Progenitor cell of endocrine pancreas (in vitro differentiated cells): ENCODE data around the gene ABCC11. TPM values are rescaled to one million over a fixed set of nuclear protein-coding genes. Genes with fewer than 3 reads are reported as not detected.

Experiments used
- DNase-seq: peaks from one replicate; pipeline ENCODE4 v3.0.0; 2021; ENCODE audit warnings: low spot score; ENCODE audit not compliant: unreplicated experiment
- H3K27ac Mint-ChIP-seq: 2 replicates; pipeline ENCODE4 v1.8.0; 2021; ENCODE audit warnings: mild to moderate bottlenecking, moderate library complexity, mixed read lengths
- H3K27me3 Mint-ChIP-seq: 2 replicates; pipeline ENCODE4 v1.8.0; 2021; ENCODE audit warnings: mixed read lengths
- H3K36me3 Mint-ChIP-seq: 2 replicates; pipeline ENCODE4 v1.8.0; 2022; ENCODE audit warnings: mixed read lengths; ENCODE audit not compliant: insufficient read depth
- H3K4me1 Mint-ChIP-seq: 2 replicates; pipeline ENCODE4 v1.8.0; 2021; ENCODE audit warnings: low read depth, mixed read lengths
- H3K4me3 Mint-ChIP-seq: 2 replicates; pipeline ENCODE4 v1.8.0; 2021; ENCODE audit warnings: low read depth, mild to moderate bottlenecking, moderate library complexity, mixed read lengths
- H3K9me3 Mint-ChIP-seq: 2 replicates; pipeline ENCODE4 v1.8.0; 2021; ENCODE audit warnings: low read depth, mixed read lengths
- total RNA-seq: library from RNA; stranded (reverse); gene quantifications from 2 replicates; pipeline ENCODE4 v1.2.1, GENCODE V29; 2021
- TF ChIP-seq, protein P1 (sequence below): fragments of 200-600 bp; sonication (generic); IDR thresholded peaks from one replicate; pipeline ENCODE4 v1.5.0; 2021; ENCODE audit warnings: antibody characterized with exemption, mild to moderate bottlenecking; ENCODE audit not compliant: unreplicated experiment

Gene ABCC11
- total RNA-seq, 1 donor from 2014 or later, result 1.5 TPM

DNA sequence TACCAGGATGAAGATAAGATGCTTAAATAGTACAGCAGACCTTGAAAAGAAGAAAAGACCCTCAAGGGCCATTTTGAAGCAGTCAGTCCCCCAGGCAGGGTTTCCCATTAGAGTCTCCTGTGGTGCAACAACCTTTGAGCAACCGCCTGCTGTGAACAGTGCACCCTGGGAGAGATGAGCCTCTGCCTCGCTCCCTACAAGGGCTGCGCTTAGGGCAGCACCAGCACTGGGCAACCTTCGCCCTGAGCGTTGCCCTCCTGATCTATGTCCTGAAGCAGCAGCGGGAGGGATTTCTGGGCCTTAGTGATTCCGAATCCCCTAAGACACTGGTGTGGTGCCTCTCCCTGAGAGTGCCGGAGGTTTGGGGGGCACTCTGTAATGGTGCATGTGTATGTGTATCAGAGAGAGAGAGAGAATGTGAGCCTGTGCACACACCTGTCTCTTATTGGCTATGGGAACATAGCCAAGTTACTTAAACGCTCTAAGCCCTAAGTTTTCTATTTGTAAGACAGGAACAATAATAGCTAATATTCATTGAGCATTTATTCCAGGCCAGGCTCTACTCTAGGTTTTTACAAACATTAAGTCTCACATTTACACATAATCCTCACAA, 66.4 kb downstream of the ABCC11 start:
- H3K4me1 Mint-ChIP-seq, result peaks cover 2% of the 10 kb centered on the region
- no peaks in the 10 kb centered on the region for H3K9me3 Mint-ChIP-seq
- H3K36me3 Mint-ChIP-seq, result no peaks in the 10 kb centered on the region
- no peak overlapping the region for H3K4me3 Mint-ChIP-seq
- H3K27me3 Mint-ChIP-seq, result peaks cover 4% of the 10 kb centered on the region
- DNase-seq, result no peak
- TF ChIP-seq, protein P1, sequence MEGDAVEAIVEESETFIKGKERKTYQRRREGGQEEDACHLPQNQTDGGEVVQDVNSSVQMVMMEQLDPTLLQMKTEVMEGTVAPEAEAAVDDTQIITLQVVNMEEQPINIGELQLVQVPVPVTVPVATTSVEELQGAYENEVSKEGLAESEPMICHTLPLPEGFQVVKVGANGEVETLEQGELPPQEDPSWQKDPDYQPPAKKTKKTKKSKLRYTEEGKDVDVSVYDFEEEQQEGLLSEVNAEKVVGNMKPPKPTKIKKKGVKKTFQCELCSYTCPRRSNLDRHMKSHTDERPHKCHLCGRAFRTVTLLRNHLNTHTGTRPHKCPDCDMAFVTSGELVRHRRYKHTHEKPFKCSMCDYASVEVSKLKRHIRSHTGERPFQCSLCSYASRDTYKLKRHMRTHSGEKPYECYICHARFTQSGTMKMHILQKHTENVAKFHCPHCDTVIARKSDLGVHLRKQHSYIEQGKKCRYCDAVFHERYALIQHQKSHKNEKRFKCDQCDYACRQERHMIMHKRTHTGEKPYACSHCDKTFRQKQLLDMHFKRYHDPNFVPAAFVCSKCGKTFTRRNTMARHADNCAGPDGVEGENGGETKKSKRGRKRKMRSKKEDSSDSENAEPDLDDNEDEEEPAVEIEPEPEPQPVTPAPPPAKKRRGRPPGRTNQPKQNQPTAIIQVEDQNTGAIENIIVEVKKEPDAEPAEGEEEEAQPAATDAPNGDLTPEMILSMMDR, result no peak
- H3K27ac Mint-ChIP-seq, result no peak overlapping the region

GRCh38 chr16:48176635-48177408, 70.5 kb downstream of the ABCC11 start:
- Mint-ChIP-seq H3K36me3 (no peaks in the 10 kb centered on the region), H3K27ac (no peak overlapping the region), H3K27me3 (no peaks in the 10 kb centered on the region), H3K4me3 (no peak overlapping the region), H3K4me1 (peaks cover 2% of the 10 kb centered on the region), H3K9me3 (no peaks in the 10 kb centered on the region)
- TF ChIP-seq, protein P1, result no peak
- DNase-seq, result no peak

- no peaks in the 10 kb centered on the region for H3K9me3 Mint-ChIP-seq
- peaks cover 2% of the 10 kb centered on the region for H3K4me1 Mint-ChIP-seq
- H3K36me3 Mint-ChIP-seq, result no peaks in the 10 kb centered on the region
- no peak for DNase-seq
- no peak overlapping the region for H3K4me3 Mint-ChIP-seq
- TF ChIP-seq, protein P1, result no peak
- no peak overlapping the region for H3K27ac Mint-ChIP-seq
- no peaks in the 10 kb centered on the region for H3K27me3 Mint-ChIP-seq
Measured at GRCh38 chr16:48173889-48174288, 73.5 kb downstream of the ABCC11 start.

DNA sequence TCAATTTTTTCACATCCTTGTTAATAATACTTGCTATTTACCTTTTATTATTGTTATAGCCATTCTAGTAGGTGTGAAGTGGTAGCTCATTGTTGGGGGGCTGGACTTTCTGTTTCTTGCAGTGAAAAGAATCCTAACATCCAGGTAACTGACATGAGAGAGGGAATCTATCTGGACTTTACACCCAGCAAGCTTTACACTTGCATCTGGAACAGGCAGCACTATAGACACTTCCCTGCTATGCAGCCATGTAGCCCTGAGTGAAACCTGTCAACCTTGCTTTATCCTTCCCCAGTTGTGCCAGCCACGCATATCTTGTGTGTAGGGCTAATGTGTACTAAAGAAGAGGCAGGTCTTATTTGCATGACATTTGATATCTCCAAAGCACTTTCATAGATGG, 74.7 kb downstream of the ABCC11 start:
- Mint-ChIP-seq H3K27ac (no peak overlapping the region), H3K9me3 (no peaks in the 10 kb centered on the region), H3K36me3 (no peaks in the 10 kb centered on the region), H3K27me3 (no peaks in the 10 kb centered on the region), H3K4me3 (no peak overlapping the region), H3K4me1 (peaks cover 2% of the 10 kb centered on the region)
- DNase-seq, result no peak
- TF ChIP-seq, protein P1, result no peak

- H3K36me3 Mint-ChIP-seq, result no peaks in the 10 kb centered on the region
- no peaks in the 10 kb centered on the region for H3K9me3 Mint-ChIP-seq
- no peak overlapping the region for H3K4me3 Mint-ChIP-seq
- H3K27me3 Mint-ChIP-seq, result no peaks in the 10 kb centered on the region
- DNase-seq, result no peak
- H3K4me1 Mint-ChIP-seq, result peaks cover 4% of the 10 kb centered on the region
- no peak overlapping the region for H3K27ac Mint-ChIP-seq
- TF ChIP-seq, protein P1, result no peak
Measured at GRCh38 chr16:48169896-48170295, 77.4 kb downstream of the ABCC11 start.
